ENCODE measurements around the gene MRPS6.

DNA sequence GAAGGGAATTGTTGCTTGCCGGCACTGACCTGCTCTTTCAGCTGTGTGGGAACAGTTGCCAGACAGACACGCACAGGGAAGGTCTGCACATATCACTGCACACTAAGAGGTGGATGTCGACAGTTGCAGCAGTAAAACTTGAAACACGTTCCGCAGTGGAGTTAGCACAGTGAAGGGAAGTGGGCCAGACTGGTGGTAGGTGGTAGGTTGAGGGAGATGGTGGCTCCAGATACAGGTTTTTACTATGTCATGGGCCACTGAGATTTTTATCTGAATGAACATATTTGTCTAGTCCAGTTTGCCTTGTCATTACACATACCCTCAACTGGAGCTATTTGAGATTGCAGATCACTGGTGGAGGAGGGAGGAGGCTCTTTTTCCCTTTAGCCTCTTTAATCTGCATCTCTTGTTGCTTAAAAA lies 13.5 kb downstream of the MRPS6 start:
- TF ChIP-seq, protein P1, sequence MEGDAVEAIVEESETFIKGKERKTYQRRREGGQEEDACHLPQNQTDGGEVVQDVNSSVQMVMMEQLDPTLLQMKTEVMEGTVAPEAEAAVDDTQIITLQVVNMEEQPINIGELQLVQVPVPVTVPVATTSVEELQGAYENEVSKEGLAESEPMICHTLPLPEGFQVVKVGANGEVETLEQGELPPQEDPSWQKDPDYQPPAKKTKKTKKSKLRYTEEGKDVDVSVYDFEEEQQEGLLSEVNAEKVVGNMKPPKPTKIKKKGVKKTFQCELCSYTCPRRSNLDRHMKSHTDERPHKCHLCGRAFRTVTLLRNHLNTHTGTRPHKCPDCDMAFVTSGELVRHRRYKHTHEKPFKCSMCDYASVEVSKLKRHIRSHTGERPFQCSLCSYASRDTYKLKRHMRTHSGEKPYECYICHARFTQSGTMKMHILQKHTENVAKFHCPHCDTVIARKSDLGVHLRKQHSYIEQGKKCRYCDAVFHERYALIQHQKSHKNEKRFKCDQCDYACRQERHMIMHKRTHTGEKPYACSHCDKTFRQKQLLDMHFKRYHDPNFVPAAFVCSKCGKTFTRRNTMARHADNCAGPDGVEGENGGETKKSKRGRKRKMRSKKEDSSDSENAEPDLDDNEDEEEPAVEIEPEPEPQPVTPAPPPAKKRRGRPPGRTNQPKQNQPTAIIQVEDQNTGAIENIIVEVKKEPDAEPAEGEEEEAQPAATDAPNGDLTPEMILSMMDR (IDR thresholded peaks at IDR 0.05 in 8 of 11, conservative IDR thresholded peaks at IDR 0.05 in 3 of 11), result no peak
- TF ChIP-seq POLR2A (IDR thresholded peaks at IDR 0.05), result no peak

All from spleen (tissue), 7 donors.